Thoracic aorta (tissue), 2 donors: Measurements from ENCODE around the gene TP53. TPM values are rescaled to one million over a fixed set of nuclear protein-coding genes. Genes with fewer than 3 reads are reported as not detected.
A peak's percentile ranks its signal among the peaks of the same experiment; 100 is the strongest.

Source experiments
- ATAC-seq: fragments of 150-250 bp; one replicate; pipeline ENCODE4 v1.8.0; 2017; ENCODE audit warnings: low read depth; ENCODE audit not compliant: insufficient number of reproducible peaks, low FRiP score
- DNase-seq: peaks from one replicate; pipeline ENCODE4 v3.0.0-alpha.2; 2020; ENCODE audit warnings: low spot score
- H3K27ac ChIP-seq, 2 donors: fragments of 200-600 bp; sonication (generic); 1 replicate in 1 of 2; 2 replicates in 1 of 2; pipeline ENCODE4 v1.5.1; 2016; ENCODE audit warnings: mild to moderate bottlenecking in 2 of 2, moderate library complexity in 2 of 2
- H3K27me3 ChIP-seq: fragments of 200-600 bp; sonication (generic); replicated peaks from 2 replicates; pipeline ENCODE4 v1.6.0; 2016; ENCODE audit warnings: mild to moderate bottlenecking; ENCODE audit not compliant: insufficient read depth
- H3K36me3 ChIP-seq: fragments of 200-600 bp; sonication (generic); one replicate; pipeline ENCODE4 v1.5.1; 2016
- H3K4me1 ChIP-seq, 2 donors: fragments of 200-600 bp; sonication (generic); 1 replicate in 1 of 2; 2 replicates in 1 of 2; pipeline versions ENCODE4 v1.5.1 to v1.6.0; 2016; ENCODE audit warnings: low read depth in 2 of 2, mild to moderate bottlenecking in 1 of 2; ENCODE audit not compliant: control insufficient read depth in 1 of 2
- H3K4me3 ChIP-seq: fragments of 200-600 bp; sonication (generic); 2 replicates; pipeline ENCODE4 v1.5.1; 2016; ENCODE audit warnings: mild to moderate bottlenecking
- H3K9me3 ChIP-seq: fragments of 200-600 bp; sonication (generic); 2 replicates; pipeline ENCODE4 v1.5.1; 2016
- total RNA-seq, 2 donors: library from RNA; depleted of rRNA; stranded (reverse); fragments of >200 nt; gene quantifications; one replicate each; pipeline versions ENCODE4 v1.1.0 to v1.2.3, GENCODE V29; 2016
- TF ChIP-seq, protein P1 (sequence below): fragments of 200-600 bp; sonication (generic); IDR thresholded peaks from one replicate; pipeline ENCODE4 v1.5.1; 2019; ENCODE audit warnings: antibody characterized with exemption

Gene TP53
- 10 to 100 TPM; 16.8 to 23.7 TPM for total RNA-seq

DNA sequence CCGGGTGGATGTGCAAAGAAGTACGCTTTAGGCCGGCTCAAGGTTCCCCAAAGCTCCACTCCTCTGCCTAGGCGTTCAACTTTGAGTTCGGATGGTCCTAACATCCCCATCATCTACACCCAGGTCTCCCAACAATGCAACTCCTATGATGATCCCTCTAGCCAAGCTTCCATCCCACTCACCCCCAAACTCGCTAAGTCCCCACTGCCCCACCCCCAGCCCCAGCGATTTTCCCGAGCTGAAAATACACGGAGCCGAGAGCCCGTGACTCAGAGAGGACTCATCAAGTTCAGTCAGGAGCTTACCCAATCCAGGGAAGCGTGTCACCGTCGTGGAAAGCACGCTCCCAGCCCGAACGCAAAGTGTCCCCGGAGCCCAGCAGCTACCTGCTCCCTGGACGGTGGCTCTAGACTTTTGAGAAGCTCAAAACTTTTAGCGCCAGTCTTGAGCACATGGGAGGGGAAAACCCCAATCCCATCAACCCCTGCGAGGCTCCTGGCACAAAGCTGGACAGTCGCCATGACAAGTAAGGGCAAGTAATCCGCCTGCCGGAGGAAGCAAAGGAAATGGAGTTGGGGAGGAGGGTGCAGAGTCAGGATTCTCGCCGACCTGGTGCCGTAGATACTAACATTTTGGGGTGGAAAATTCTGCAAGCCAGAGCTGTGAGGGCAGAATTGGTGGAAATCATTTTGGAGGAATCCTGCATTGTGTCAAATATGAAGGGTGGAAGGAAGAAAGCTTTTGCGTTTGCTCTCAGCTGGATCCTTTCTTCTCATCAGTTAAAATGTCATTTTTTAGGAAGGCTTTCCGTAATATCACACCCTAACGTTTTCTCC, at the start of gene TP53:
TP53 (minus strand) TSS at position 419 of the 836 bp plus-strand sequence. CDS start 10,896 bp downstream, outside the sequence.
- peak; percentile 13 for ATAC-seq
- no peaks in the 10 kb centered on the region for H3K27me3 ChIP-seq
- H3K4me1 ChIP-seq = peaks cover 14 to 23% of the 10 kb centered on the region in 2 donors
- peak; percentile 68 for DNase-seq
- no peaks in the 10 kb centered on the region for H3K36me3 ChIP-seq
- H3K4me3 ChIP-seq = peak within 1 kb of the TSS; percentile 88
- no peaks in the 10 kb centered on the region for H3K9me3 ChIP-seq
- TF ChIP-seq, protein P1, sequence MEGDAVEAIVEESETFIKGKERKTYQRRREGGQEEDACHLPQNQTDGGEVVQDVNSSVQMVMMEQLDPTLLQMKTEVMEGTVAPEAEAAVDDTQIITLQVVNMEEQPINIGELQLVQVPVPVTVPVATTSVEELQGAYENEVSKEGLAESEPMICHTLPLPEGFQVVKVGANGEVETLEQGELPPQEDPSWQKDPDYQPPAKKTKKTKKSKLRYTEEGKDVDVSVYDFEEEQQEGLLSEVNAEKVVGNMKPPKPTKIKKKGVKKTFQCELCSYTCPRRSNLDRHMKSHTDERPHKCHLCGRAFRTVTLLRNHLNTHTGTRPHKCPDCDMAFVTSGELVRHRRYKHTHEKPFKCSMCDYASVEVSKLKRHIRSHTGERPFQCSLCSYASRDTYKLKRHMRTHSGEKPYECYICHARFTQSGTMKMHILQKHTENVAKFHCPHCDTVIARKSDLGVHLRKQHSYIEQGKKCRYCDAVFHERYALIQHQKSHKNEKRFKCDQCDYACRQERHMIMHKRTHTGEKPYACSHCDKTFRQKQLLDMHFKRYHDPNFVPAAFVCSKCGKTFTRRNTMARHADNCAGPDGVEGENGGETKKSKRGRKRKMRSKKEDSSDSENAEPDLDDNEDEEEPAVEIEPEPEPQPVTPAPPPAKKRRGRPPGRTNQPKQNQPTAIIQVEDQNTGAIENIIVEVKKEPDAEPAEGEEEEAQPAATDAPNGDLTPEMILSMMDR = no peak
- peak within 1 kb of the TSS; percentile 98 to 99 for H3K27ac ChIP-seq

DNA sequence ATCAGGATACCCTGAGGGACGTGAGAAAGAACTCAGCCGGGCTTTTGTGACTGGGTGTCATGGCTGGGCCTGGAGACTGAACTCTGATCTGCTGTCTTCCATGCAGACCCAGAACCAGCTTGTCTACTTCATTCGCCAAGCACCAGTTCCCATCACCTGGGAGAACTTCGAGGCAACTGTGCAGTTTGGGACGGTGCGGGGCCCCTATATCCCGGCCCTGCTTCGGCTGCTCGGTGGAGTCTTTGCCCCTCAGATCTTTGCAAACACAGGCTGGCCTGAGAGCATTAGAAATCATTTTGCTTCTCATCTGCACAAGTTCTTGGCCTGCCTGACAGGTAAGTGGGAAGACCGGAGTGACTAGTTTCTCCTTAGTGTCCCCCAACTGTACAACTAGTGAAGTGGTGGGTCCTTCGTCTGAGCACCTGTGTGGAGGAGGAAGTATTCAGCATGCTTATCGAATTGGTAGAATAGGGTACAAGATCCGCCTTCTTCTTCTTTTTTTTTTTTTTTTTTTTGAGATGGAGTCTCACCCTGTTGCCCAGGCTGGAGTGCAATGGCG, 45.8 kb upstream of the TP53 start:
- H3K27ac ChIP-seq = no peak overlapping the region
- H3K27me3 ChIP-seq = no peaks in the 10 kb centered on the region
- no peaks in the 10 kb centered on the region for H3K36me3 ChIP-seq
- no peaks in the 10 kb centered on the region for H3K9me3 ChIP-seq
- no peaks in the 10 kb centered on the region for H3K4me1 ChIP-seq
- DNase-seq (no peak), ATAC-seq (no peak)
- no peak overlapping the region for H3K4me3 ChIP-seq
- TF ChIP-seq, protein P1 = no peak

DNA sequence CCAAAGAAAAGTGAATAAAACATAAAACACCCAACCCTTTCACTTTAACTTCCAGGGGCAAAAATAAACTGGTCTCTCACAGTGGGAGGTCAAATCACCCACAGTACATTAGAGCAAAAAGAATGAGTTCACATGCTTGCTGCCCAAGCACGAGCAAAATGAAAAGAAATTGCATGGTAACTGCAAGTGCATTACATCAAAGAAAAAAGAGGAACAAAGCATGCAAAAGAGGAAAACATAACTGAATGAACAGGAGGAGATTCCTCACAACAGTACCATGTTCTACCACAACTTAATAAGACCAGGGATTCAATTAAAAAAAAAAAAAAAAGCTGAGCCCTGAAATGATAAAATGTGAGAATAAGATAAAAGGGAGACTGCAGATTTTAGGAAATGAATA, 42.5 kb upstream of the TP53 start:
- Histone ChIP-seq H3K36me3 (no peaks in the 10 kb centered on the region), H3K27me3 (no peaks in the 10 kb centered on the region), H3K9me3 (no peaks in the 10 kb centered on the region), H3K4me3 (no peak overlapping the region), H3K27ac (no peak overlapping the region), H3K4me1 (no peaks in the 10 kb centered on the region)
- ATAC-seq = no peak
- DNase-seq = no peak
- TF ChIP-seq, protein P1 = no peak

DNA sequence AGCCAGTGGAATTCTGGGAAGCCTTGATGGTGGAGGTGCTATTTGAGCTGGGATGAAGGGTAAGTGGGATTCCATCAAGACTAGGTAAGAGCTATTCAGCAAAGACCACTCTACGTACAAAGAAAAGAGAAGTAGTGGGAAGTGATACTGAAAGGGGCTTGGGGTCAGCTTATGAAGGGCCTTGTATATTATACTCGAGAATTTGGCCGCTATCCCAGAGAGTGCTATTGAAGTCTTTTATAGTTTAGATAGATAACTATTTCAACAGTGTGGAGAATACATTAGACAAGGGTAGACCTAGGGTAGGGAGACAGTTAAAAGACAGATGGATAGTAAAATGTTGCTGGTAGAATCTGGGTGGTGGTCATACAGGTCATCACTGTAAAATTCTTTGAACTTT, 40.6 kb upstream of the TP53 start:
- Histone ChIP-seq H3K27me3 (no peaks in the 10 kb centered on the region), H3K4me1 (no peaks in the 10 kb centered on the region), H3K9me3 (no peaks in the 10 kb centered on the region), H3K36me3 (no peaks in the 10 kb centered on the region), H3K4me3 (no peak overlapping the region), H3K27ac (no peak overlapping the region)
- DNase-seq = no peak
- ATAC-seq = no peak
- TF ChIP-seq, protein P1 = no peak

DNA sequence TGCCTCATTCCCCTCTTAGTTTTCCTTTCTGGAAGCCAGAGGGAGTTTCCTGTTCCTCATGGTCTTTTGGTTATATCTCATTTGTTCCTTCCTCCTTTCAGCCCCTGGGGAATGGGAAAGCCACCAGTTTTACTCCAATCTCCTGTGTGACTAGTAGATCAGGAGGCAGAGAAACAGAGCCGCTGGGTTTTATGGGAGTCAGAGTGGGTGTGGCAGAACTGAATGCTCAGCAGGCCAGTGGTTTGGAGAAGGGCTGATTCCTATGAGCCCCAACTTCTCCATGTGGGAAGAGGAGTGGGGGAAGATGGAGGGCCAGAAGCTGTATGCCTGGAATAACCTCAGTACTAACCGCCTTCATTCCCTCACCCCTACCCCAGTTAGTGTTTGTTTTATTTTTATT, 34.3 kb upstream of the TP53 start:
- DNase-seq (no peak), ATAC-seq (no peak)
- no peaks in the 10 kb centered on the region for H3K9me3 ChIP-seq
- TF ChIP-seq, protein P1 = no peak
- H3K4me3 ChIP-seq = no peak overlapping the region
- H3K27ac ChIP-seq = no peak overlapping the region
- H3K4me1 ChIP-seq = peaks cover 7 to 11% of the 10 kb centered on the region in 2 donors
- H3K36me3 ChIP-seq = no peaks in the 10 kb centered on the region
- no peaks in the 10 kb centered on the region for H3K27me3 ChIP-seq
